HepG2 (cell line): Measurements from ENCODE around the gene LDLRAD3. TPM values are rescaled to one million over a fixed set of nuclear protein-coding genes. Genes with fewer than 3 reads are reported as not detected.

Experiments
- ATAC-seq: fragments of 200-7000 bp; cut with Tn5 transposase; 3 replicates; pipeline ENCODE4 v1.9.1; 2020; ENCODE audit warnings: mild to moderate bottlenecking, moderate library complexity
- BruUV-seq: library from RNA; stranded (reverse); fragments of 400-500 nt; replicated peaks from 2 replicates; lab custom pipeline; 2021; lab: Mats Ljungman, UMichigan
- CTCF ChIA-PET: fragments of 300-600 bp; formaldehyde crosslinking; extraction: SDS; loops from one replicate; lab custom pipeline; 2021; ENCODE audit warnings: low total read pairs, inconsistent platforms, low intra/inter-chr PET ratio; lab: Yijun Ruan, JAX
- POLR2A ChIA-PET: fragments of 350-600 bp; sonication (Branson Sonifier 250); formaldehyde crosslinking; loops from one replicate; lab custom pipeline; 2020; ENCODE audit warnings: antibody characterized with exemption, inconsistent platforms; lab: Yijun Ruan, JAX
- DNase-seq: peaks from one replicate; pipeline ENCODE4 v3.0.0-alpha.2; 2015; ENCODE audit warnings: low spot score
- FAIRE-seq: peaks from 3 replicates; lab custom pipeline; 2011; peaks lifted over from hg19 to GRCh38; lab: Jason Lieb, UNC
- H2AFZ ChIP-seq: one replicate; pipeline ENCODE4 v1.6.1; 2011; ENCODE audit warnings: low read length, inconsistent platforms
- H3K27ac ChIP-seq: fragments of 300-600 bp; 3 replicates; pipeline ENCODE4 v1.8.0; 2011; ENCODE audit warnings: mixed run types, mild to moderate bottlenecking, mixed read lengths, low read length, inconsistent platforms; ENCODE audit not compliant: insufficient read depth; ENCODE audit errors: extremely low read length
- H3K27me3 ChIP-seq, 2 experiments: fragments of 200-600 bp in 1 of 2; 2 replicates in 1 of 2; 3 replicates in 1 of 2; pipeline versions ENCODE4 v1.6.0 to v1.8.0; 2011; ENCODE audit warnings: low read length in 2 of 2, mild to moderate bottlenecking in 2 of 2, moderate library complexity in 2 of 2, inconsistent platforms in 1 of 2; ENCODE audit not compliant: insufficient read depth in 2 of 2, control insufficient read depth in 1 of 2
- H3K36me3 ChIP-seq, 2 experiments: fragments of 200-600 bp in 1 of 2; replicated peaks in 1 of 2; 2 replicates in 1 of 2; 3 replicates in 1 of 2; pipeline versions ENCODE4 v1.5.1 to v1.8.0; 2011; ENCODE audit warnings: low read length in 2 of 2, inconsistent platforms in 1 of 2; ENCODE audit not compliant: insufficient read depth in 2 of 2, control insufficient read depth in 1 of 2
- H3K4me1 ChIP-seq: 2 replicates; pipeline ENCODE4 v1.5.1; 2012; ENCODE audit warnings: low read length, inconsistent platforms; ENCODE audit not compliant: insufficient read depth
- H3K4me2 ChIP-seq: 2 replicates; pipeline ENCODE4 v1.6.0; 2011; ENCODE audit warnings: low read depth, low read length, inconsistent platforms
- H3K4me3 ChIP-seq, 3 experiments: fragments of 200-600 bp in 1 of 3; sonication (generic), shearing (Covaris generic) in 1 of 3; replicated peaks in 1 of 3; 2 replicates each; pipeline ENCODE4 v1.5.1; 2011 to 2016; ENCODE audit warnings: low read length in 3 of 3, inconsistent platforms in 2 of 3, low read depth in 2 of 3, mild to moderate bottlenecking in 2 of 3, control low read depth in 1 of 3, mixed read lengths in 1 of 3; ENCODE audit not compliant: insufficient read depth in 1 of 3
- H3K79me2 ChIP-seq: one replicate; pipeline ENCODE4 v1.6.1; 2011; ENCODE audit warnings: low read length, inconsistent platforms; ENCODE audit not compliant: insufficient read depth
- H3K9ac ChIP-seq: 2 replicates; pipeline ENCODE4 v1.6.0; 2011; ENCODE audit warnings: mild to moderate bottlenecking, low read depth, low read length, inconsistent platforms; ENCODE audit not compliant: insufficient read depth
- H3K9me3 ChIP-seq: 2 replicates; pipeline ENCODE4 v1.5.1; 2012; ENCODE audit warnings: mild to moderate bottlenecking, low read length
- H4K20me1 ChIP-seq: 2 replicates; pipeline ENCODE4 v1.6.0; 2011; ENCODE audit warnings: inconsistent platforms, mild to moderate bottlenecking, low read length, moderate library complexity; ENCODE audit not compliant: insufficient read depth
- KDM2A ChIP-seq: sonication (generic); formaldehyde crosslinking; IDR thresholded peaks from 2 replicates; pipeline ENCODE4 v1.4.0; 2020; ENCODE audit warnings: low read depth, missing genetic modification reagents, borderline replicate concordance
- NCOA1 ChIP-seq: sonication (generic); formaldehyde crosslinking; IDR thresholded peaks from 2 replicates; pipeline ENCODE4 v1.9.0; 2021; ENCODE audit warnings: missing genetic modification reagents
- NFE2L1 ChIP-seq: sonication (generic); formaldehyde crosslinking; IDR thresholded peaks from 2 replicates; pipeline ENCODE4 v1.4.0; 2020; ENCODE audit warnings: missing genetic modification reagents, mild to moderate bottlenecking, borderline replicate concordance
- ZBTB40 ChIP-seq, 2 experiments: fragments of 450-650 bp in 1 of 2; sonication (generic) in 1 of 2; formaldehyde crosslinking in 1 of 2; IDR thresholded peaks; 2 replicates each; pipeline versions ENCODE4 v1.6.1 to v1.8.0; 2016 to 2022; ENCODE audit warnings: antibody characterized with exemption in 1 of 2, mild to moderate bottlenecking in 1 of 2, missing genetic modification reagents in 1 of 2
- ZNF335 ChIP-seq: sonication (generic); formaldehyde crosslinking; IDR thresholded peaks from 2 replicates; pipeline ENCODE4 v1.4.0; 2020; ENCODE audit warnings: missing genetic modification reagents
- ZNF598 ChIP-seq: sonication (generic); formaldehyde crosslinking; IDR thresholded peaks from 2 replicates; pipeline ENCODE4 v1.5.1; 2020; ENCODE audit warnings: mild to moderate bottlenecking, missing genetic modification reagents, borderline replicate concordance
- WGBS: methylation state at CpG from one replicate; pipeline ENCODE4 v1.1.6; 2017; ENCODE audit warnings: low lambda C conversion rate; 5-methylcytosine and 5-hydroxymethylcytosine counted together
- in situ Hi-C: cut with HindIII; loops from 2 replicates; pipeline ENCODE4 v1.10.0; 2017; ENCODE audit warnings: low pct_unique_long_range_greater_than_20kb; ENCODE audit not compliant: extremely low pct_ligation_motif_present
- intact Hi-C: fragments of 100-400 bp; cut with micrococcal nuclease; formaldehyde crosslinking; loops from one replicate; pipeline ENCODE4 v1.10.0; 2022; ENCODE audit not compliant: unreplicated experiment
- polyA plus RNA-seq, 8 experiments: library from polyadenylated mRNA; depleted of rRNA in 3 of 8; stranded (reverse) in 7 of 8; unstranded in 1 of 8; fragments of >200 nt; fragmentation: Illumina TruSeq in 4 of 8; extraction: Trizol in 4 of 8; gene quantifications; 2 replicates each; pipeline versions ENCODE4 v1.2.1 to v1.2.3, GENCODE V29; 2011 to 2016; ENCODE audit warnings: low read depth in 4 of 8, missing spikeins in 1 of 8, mixed read lengths in 1 of 8; ENCODE audit not compliant: insufficient read depth in 1 of 8
- total RNA-seq, 5 experiments: library from RNA; depleted of rRNA; stranded (reverse); fragments of >200 nt; fragmentation: Illumina TruSeq; extraction: Trizol; gene quantifications; 2 replicates each; pipeline ENCODE4 v1.2.3, GENCODE V29; 2016; ENCODE audit warnings: low read depth in 1 of 5
- TF ChIP-seq, protein P1 (sequence below): sonication (generic); formaldehyde crosslinking; IDR thresholded peaks from 2 replicates; pipeline ENCODE4 v1.9.0; 2022; ENCODE audit warnings: low read depth, missing genetic modification reagents
- TF ChIP-seq, protein P2 (sequence below): IDR thresholded peaks from 2 replicates; pipeline ENCODE4 v1.6.1; 2016; ENCODE audit warnings: control low read depth

LDLRAD3 gene
- total and polyA plus RNA-seq, 2 of the 13 experiments (the other 11 are each of a cell fraction or from before 2014, with no cell fraction given): 0.50 to 0.60 TPM

GRCh38 chr11:36265793-36266628 is 322.1 kb downstream of the LDLRAD3 start:
- BruUV-seq: no TSS peak
- TF ChIP-seq KDM2A: peak; percentile 40; the same call in 1 of the 2 replicates
- no peak for TF ChIP-seq ZNF335
- TF ChIP-seq, protein P1, sequence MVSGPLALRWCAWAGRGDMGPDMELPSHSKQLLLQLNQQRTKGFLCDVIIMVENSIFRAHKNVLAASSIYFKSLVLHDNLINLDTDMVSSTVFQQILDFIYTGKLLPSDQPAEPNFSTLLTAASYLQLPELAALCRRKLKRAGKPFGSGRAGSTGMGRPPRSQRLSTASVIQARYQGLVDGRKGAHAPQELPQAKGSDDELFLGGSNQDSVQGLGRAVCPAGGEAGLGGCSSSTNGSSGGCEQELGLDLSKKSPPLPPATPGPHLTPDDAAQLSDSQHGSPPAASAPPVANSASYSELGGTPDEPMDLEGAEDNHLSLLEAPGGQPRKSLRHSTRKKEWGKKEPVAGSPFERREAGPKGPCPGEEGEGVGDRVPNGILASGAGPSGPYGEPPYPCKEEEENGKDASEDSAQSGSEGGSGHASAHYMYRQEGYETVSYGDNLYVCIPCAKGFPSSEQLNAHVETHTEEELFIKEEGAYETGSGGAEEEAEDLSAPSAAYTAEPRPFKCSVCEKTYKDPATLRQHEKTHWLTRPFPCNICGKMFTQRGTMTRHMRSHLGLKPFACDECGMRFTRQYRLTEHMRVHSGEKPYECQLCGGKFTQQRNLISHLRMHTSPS (CRISPR knock-in tag): no peak
- TF ChIP-seq NCOA1: no peak
- TF ChIP-seq, protein P2, sequence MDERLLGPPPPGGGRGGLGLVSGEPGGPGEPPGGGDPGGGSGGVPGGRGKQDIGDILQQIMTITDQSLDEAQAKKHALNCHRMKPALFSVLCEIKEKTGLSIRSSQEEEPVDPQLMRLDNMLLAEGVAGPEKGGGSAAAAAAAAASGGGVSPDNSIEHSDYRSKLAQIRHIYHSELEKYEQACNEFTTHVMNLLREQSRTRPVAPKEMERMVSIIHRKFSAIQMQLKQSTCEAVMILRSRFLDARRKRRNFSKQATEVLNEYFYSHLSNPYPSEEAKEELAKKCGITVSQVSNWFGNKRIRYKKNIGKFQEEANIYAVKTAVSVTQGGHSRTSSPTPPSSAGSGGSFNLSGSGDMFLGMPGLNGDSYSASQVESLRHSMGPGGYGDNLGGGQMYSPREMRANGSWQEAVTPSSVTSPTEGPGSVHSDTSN (CRISPR knock-in tag): no peak
- TF ChIP-seq NFE2L1 (CRISPR knock-in tag): no peak
- no peak for TF ChIP-seq ZNF598 (CRISPR knock-in tag)
- no peak for TF ChIP-seq ZBTB40 (IDR thresholded peaks at IDR 0.05)
- TF ChIP-seq ZBTB40 (CRISPR knock-in tag; IDR thresholded peaks at IDR 0.05): no peak

More at GRCh38 chr11:36265793-36266628, 322.1 kb downstream of the LDLRAD3 start:
- no peaks in the 10 kb centered on the region for H4K20me1 ChIP-seq
- intact Hi-C loops (loop anchor here (1.0 to 5.0 kb wide), 3 partner anchors 211 to 779 kb away; no protein-coding TSS in a partner anchor), in situ Hi-C loops (loop anchor here (5.0 to 25.0 kb wide), 4 partner anchors 221 to 779 kb away; partner anchors contain the start of gene FJX1)
- no peak overlapping the region for H3K4me2 ChIP-seq
- DNase-seq: peak; percentile 16
- ChIA-PET CTCF (interaction anchor here (1.1 to 1.5 kb wide), 3 partner anchors 650 to 778 kb away, joined by 3 to 11 read pairs (median 3); no protein-coding TSS in a partner anchor), POLR2A (no interaction called here)
- H3K36me3 ChIP-seq: no peaks in the 10 kb centered on the region
- no peaks in the 10 kb centered on the region for H3K4me1 ChIP-seq
- no peak overlapping the region for H2AFZ ChIP-seq
- no peaks in the 10 kb centered on the region for H3K79me2 ChIP-seq
- FAIRE-seq: peak; percentile 18
- WGBS: 52% methylated on average over 6 of the region's 13 CpGs
- no peak overlapping the region for H3K4me3 ChIP-seq
- ATAC-seq: peak; percentile 89
- no peak overlapping the region for H3K9ac ChIP-seq
- no peak overlapping the region for H3K27ac ChIP-seq
- H3K9me3 ChIP-seq: no peaks in the 10 kb centered on the region
- H3K27me3 ChIP-seq: peaks cover 0 to 10% of the 10 kb centered on the region in 2 experiments; a peak in 2 of 5 replicates
